Neural progenitor cell (in vitro differentiated cells): Measurements from ENCODE around the gene LAPTM4A. TPM values are rescaled to one million over a fixed set of nuclear protein-coding genes. Genes with fewer than 3 reads are reported as not detected.

Source experiments
- DNase-seq: peaks from one replicate; pipeline ENCODE4 v3.0.0-alpha.2; 2016; ENCODE audit warnings: low spot score
- H2AFZ ChIP-seq: fragments of 200-600 bp; sonication (generic); replicated peaks from 2 replicates; pipeline ENCODE4 v1.6.1; 2016; ENCODE audit warnings: antibody characterized with exemption
- H3F3A ChIP-seq: fragments of 200-600 bp; sonication (generic); 2 replicates; pipeline ENCODE4 v1.6.1; 2016; ENCODE audit warnings: antibody characterized with exemption, low read depth
- H3K27ac ChIP-seq: fragments of 200-600 bp; sonication (generic); 2 replicates; pipeline ENCODE4 v1.5.1; 2016; ENCODE audit warnings: mild to moderate bottlenecking
- H3K27me3 ChIP-seq: fragments of 200-600 bp; sonication (generic); 2 replicates; pipeline ENCODE4 v1.6.1; 2016; ENCODE audit warnings: mild to moderate bottlenecking, moderate library complexity
- H3K36me3 ChIP-seq: fragments of 200-600 bp; sonication (generic); 2 replicates; pipeline ENCODE4 v1.5.1; 2016
- H3K4me1 ChIP-seq: fragments of 200-600 bp; sonication (generic); 2 replicates; pipeline ENCODE4 v1.6.1; 2016; ENCODE audit warnings: mixed run types
- H3K4me2 ChIP-seq: fragments of 200-600 bp; sonication (generic); 2 replicates; pipeline ENCODE4 v1.6.1; 2016
- H3K4me3 ChIP-seq: fragments of 200-600 bp; sonication (generic); 2 replicates; pipeline ENCODE4 v1.5.1; 2016
- H3K79me2 ChIP-seq: fragments of 200-600 bp; sonication (generic); 2 replicates; pipeline ENCODE4 v1.6.1; 2016; ENCODE audit warnings: low read depth
- H3K9ac ChIP-seq: fragments of 200-600 bp; sonication (generic); 2 replicates; pipeline ENCODE4 v1.6.1; 2016
- H3K9me3 ChIP-seq: fragments of 200-600 bp; sonication (generic); 2 replicates; pipeline ENCODE4 v1.5.1; 2016; ENCODE audit warnings: low read depth
- H4K20me1 ChIP-seq: fragments of 200-600 bp; sonication (generic); 2 replicates; pipeline ENCODE4 v1.6.1; 2016; ENCODE audit warnings: low read depth
- H3K27ac Mint-ChIP-seq: 3 replicates; pipeline ENCODE4 v1.8.0; 2021; ENCODE audit warnings: mixed read lengths
- H3K27me3 Mint-ChIP-seq: 2 replicates; pipeline ENCODE4 v1.8.0; 2022; ENCODE audit warnings: low read depth, mild to moderate bottlenecking, inconsistent platforms, moderate library complexity, mixed read lengths; ENCODE audit not compliant: insufficient read depth
- H3K36me3 Mint-ChIP-seq: 3 replicates; pipeline ENCODE4 v1.8.0; 2021; ENCODE audit warnings: mixed read lengths
- H3K4me1 Mint-ChIP-seq: 3 replicates; pipeline ENCODE4 v1.8.0; 2021; ENCODE audit warnings: mixed read lengths
- H3K4me3 Mint-ChIP-seq: 3 replicates; pipeline ENCODE4 v1.8.0; 2021; ENCODE audit warnings: mild to moderate bottlenecking, moderate library complexity, mixed read lengths
- H3K9me3 Mint-ChIP-seq: 3 replicates; pipeline ENCODE4 v1.8.0; 2020; ENCODE audit warnings: mixed read lengths
- EZH2 ChIP-seq: fragments of 200-600 bp; sonication (generic); IDR thresholded peaks from 2 replicates; pipeline ENCODE4 v1.6.1; 2017; ENCODE audit warnings: antibody characterized with exemption, mild to moderate bottlenecking, moderate library complexity
- EZH2phosphoT487 ChIP-seq: fragments of 200-600 bp; sonication (generic); IDR thresholded peaks from 2 replicates; pipeline ENCODE4 v1.6.1; 2017; ENCODE audit warnings: antibody characterized with exemption
- total RNA-seq: library from RNA; depleted of rRNA; stranded (reverse); fragments of >200 nt; gene quantifications from 2 replicates; pipeline ENCODE4 v1.2.3, GENCODE V29; 2015; ENCODE audit warnings: low replicate concordance
- TF ChIP-seq, protein P1 (sequence below): fragments of 200-600 bp; sonication (generic); IDR thresholded peaks from 2 replicates; pipeline ENCODE4 v1.5.1; 2017; ENCODE audit warnings: antibody characterized with exemption, mild to moderate bottlenecking

The LAPTM4A gene
- total RNA-seq, 1 donor from 2014 or later, result 205 TPM

DNA sequence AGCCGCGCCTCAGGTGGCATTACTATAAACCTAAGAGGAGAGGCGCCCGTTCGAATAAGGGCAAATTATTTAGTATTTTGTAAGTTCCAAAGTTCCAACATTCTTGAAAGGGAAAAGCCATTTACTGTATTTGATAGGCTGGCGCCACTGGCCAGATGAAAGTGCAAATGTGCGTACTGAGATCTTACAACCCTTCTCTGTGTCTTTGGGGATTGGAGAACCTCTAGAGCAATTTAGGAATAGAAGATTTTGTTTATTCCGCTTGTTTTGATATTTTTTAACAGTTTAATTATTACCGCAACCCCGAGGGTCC is 61.1 kb downstream of the LAPTM4A start:
- peaks cover 30% of the 10 kb centered on the region for H3F3A ChIP-seq
- H3K9me3 Mint-ChIP-seq, result no peaks in the 10 kb centered on the region
- H3K9me3 ChIP-seq, result no peaks in the 10 kb centered on the region
- no peak overlapping the region for H3K9ac ChIP-seq
- peak overlapping the region; percentile 96 for H3K4me2 ChIP-seq
- no peaks in the 10 kb centered on the region for H3K27me3 Mint-ChIP-seq
- TF ChIP-seq, protein P1, sequence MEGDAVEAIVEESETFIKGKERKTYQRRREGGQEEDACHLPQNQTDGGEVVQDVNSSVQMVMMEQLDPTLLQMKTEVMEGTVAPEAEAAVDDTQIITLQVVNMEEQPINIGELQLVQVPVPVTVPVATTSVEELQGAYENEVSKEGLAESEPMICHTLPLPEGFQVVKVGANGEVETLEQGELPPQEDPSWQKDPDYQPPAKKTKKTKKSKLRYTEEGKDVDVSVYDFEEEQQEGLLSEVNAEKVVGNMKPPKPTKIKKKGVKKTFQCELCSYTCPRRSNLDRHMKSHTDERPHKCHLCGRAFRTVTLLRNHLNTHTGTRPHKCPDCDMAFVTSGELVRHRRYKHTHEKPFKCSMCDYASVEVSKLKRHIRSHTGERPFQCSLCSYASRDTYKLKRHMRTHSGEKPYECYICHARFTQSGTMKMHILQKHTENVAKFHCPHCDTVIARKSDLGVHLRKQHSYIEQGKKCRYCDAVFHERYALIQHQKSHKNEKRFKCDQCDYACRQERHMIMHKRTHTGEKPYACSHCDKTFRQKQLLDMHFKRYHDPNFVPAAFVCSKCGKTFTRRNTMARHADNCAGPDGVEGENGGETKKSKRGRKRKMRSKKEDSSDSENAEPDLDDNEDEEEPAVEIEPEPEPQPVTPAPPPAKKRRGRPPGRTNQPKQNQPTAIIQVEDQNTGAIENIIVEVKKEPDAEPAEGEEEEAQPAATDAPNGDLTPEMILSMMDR, result no peak
- no peak for TF ChIP-seq EZH2phosphoT487
- no peak for TF ChIP-seq EZH2
- H3K79me2 ChIP-seq, result peaks cover 43% of the 10 kb centered on the region
- no peaks in the 10 kb centered on the region for H4K20me1 ChIP-seq
- H3K4me3 Mint-ChIP-seq, result peak overlapping the region; percentile 95
- H2AFZ ChIP-seq, result peak overlapping the region; percentile 98
- H3K27me3 ChIP-seq, result no peaks in the 10 kb centered on the region
- H3K36me3 ChIP-seq, result no peaks in the 10 kb centered on the region
- H3K4me1 Mint-ChIP-seq, result peaks cover 34% of the 10 kb centered on the region
- peak overlapping the region; percentile 84 for H3K4me3 ChIP-seq
- H3K27ac ChIP-seq, result no peak overlapping the region
- H3K27ac Mint-ChIP-seq, result no peak overlapping the region
- no peak for DNase-seq
- peaks cover 15% of the 10 kb centered on the region for H3K36me3 Mint-ChIP-seq
- H3K4me1 ChIP-seq, result peaks cover 20% of the 10 kb centered on the region

DNA sequence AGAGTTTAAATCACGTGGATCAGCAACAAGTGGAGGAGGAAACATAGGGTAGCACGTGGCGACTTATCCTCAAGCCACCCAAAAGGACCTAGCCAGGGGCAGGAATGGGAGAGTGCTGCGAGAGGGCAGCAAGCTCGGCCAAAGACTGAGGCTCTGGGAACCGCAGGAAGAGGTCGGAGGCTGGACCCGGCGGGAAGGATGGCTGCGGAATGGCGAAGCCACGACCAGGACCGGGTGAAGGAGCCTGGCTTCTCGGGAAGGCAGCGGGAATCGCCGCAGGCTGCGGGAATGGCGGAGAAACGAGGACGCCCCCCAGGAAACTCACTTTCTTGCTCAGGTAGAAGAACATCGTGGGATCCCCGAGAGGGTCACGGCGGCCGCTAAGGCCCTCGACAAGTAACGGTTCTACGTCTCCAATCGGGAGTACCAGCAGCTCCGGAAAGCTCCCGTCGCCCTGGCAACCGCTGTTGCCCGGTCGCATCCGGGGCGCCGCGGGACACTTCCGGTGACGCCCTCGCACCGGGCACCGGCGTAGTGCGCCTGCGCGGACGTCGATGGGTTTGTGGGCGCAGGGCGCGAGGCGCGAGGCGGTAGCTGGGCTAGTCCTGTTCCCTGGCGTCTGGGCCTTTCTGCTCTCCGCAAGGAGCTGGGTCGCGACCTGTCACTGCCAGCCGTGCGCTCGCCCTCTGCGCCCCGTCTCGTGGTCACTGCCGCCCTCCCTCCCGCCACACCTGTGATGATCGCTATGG is 61.6 kb downstream of the LAPTM4A start, which contains the start of gene WDR35:
Gene WDR35, minus strand, starts transcription at position 439 of the 749 bp plus-strand sequence. Its CDS starts 90 bp downstream, at position 349.
- peak within 1 kb of the TSS; percentile 96 for H3K4me2 ChIP-seq
- peak within 1 kb of the TSS; percentile 98 for H2AFZ ChIP-seq
- Mint-ChIP-seq H3K27ac (peak within 1 kb of the TSS; percentile 40), H3K4me1 (peaks cover 34% of the 10 kb centered on the region), H3K27me3 (peaks cover 3% of the 10 kb centered on the region), H3K4me3 (peak within 1 kb of the TSS; percentile 95), H3K36me3 (peaks cover 15% of the 10 kb centered on the region), H3K9me3 (no peaks in the 10 kb centered on the region)
- H3K9me3 ChIP-seq, result no peaks in the 10 kb centered on the region
- H3F3A ChIP-seq, result peaks cover 30% of the 10 kb centered on the region
- H4K20me1 ChIP-seq, result no peaks in the 10 kb centered on the region
- no peaks in the 10 kb centered on the region for H3K27me3 ChIP-seq
- H3K27ac ChIP-seq, result no peak within 1 kb of the TSS
- no peaks in the 10 kb centered on the region for H3K36me3 ChIP-seq
- peaks cover 20% of the 10 kb centered on the region for H3K4me1 ChIP-seq
- peak; percentile 98 for DNase-seq
- H3K9ac ChIP-seq, result peak within 1 kb of the TSS; percentile 43
- peaks cover 48% of the 10 kb centered on the region for H3K79me2 ChIP-seq
- TF ChIP-seq EZH2 (peak; percentile 46), EZH2phosphoT487 (no peak)
- TF ChIP-seq, protein P1, result no peak
- peak within 1 kb of the TSS; percentile 84 for H3K4me3 ChIP-seq

DNA sequence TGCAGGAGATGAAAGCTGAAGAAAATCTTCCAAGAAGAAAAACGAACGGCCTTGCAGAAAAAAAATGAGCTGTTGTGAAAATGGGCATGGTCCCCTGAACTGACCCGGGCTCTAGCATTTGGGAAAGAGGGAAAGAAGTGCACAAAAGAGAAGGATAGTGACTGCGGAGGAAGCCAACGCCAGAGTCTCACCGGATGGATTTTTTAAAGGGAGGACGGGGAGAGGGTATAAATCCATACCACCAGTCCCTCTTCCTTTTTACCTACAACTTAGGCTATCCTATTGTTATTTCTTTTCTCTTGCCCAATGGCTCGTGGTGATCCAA is 62.1 kb downstream of the LAPTM4A start:
- peaks cover 3% of the 10 kb centered on the region for H3K27me3 Mint-ChIP-seq
- peaks cover 54% of the 10 kb centered on the region for H3K79me2 ChIP-seq

More for the DNA sequence above, 62.1 kb downstream of the LAPTM4A start:
- Histone ChIP-seq H3F3A (peaks cover 30% of the 10 kb centered on the region), H3K9me3 (no peaks in the 10 kb centered on the region), H3K4me3 (peak overlapping the region; percentile 84), H3K27me3 (no peaks in the 10 kb centered on the region), H3K9ac (peak overlapping the region; percentile 43), H2AFZ (peak overlapping the region; percentile 98), H3K36me3 (no peaks in the 10 kb centered on the region), H3K27ac (no peak overlapping the region), H3K4me1 (peaks cover 20% of the 10 kb centered on the region), H3K4me2 (peak overlapping the region; percentile 96), H4K20me1 (no peaks in the 10 kb centered on the region)
- TF ChIP-seq, protein P1, result no peak
- TF ChIP-seq EZH2, result no peak
- TF ChIP-seq EZH2phosphoT487, result no peak
- DNase-seq, result no peak
- peaks cover 34% of the 10 kb centered on the region for H3K4me1 Mint-ChIP-seq
- peak overlapping the region; percentile 95 for H3K4me3 Mint-ChIP-seq
- peak overlapping the region; percentile 40 for H3K27ac Mint-ChIP-seq
- peaks cover 17% of the 10 kb centered on the region for H3K36me3 Mint-ChIP-seq
- H3K9me3 Mint-ChIP-seq, result no peaks in the 10 kb centered on the region
